Peyer's patch (tissue), 4 donors: ENCODE data around the gene GTPBP10. TPM values are rescaled to one million over a fixed set of nuclear protein-coding genes. Genes with fewer than 3 reads are reported as not detected.

Experiments
- DNase-seq, 3 donors: peaks; one replicate each; pipeline ENCODE4 v3.0.0-alpha.2; 2017 to 2019
- H3K27ac ChIP-seq, 4 donors: fragments of 200-600 bp; sonication (generic); one replicate each; pipeline ENCODE4 v1.5.1; 2016 to 2019
- H3K27me3 ChIP-seq, 2 donors: fragments of 200-600 bp; sonication (generic); one replicate each; pipeline ENCODE4 v1.5.1; 2019
- H3K36me3 ChIP-seq, 3 donors: fragments of 200-600 bp; sonication (generic); one replicate each; pipeline ENCODE4 v1.5.1; 2016 to 2019
- H3K4me1 ChIP-seq, 4 donors: fragments of 200-600 bp; sonication (generic); one replicate each; pipeline ENCODE4 v1.5.1; 2016 to 2019
- H3K4me3 ChIP-seq, 4 donors: fragments of 200-600 bp; sonication (generic); 1 replicate in 3 of 4; 2 replicates in 1 of 4; pipeline ENCODE4 v1.5.1; 2016 to 2019; ENCODE audit warnings: mild to moderate bottlenecking in 1 of 4
- H3K9me3 ChIP-seq, 4 donors: fragments of 200-600 bp; sonication (generic); one replicate each; pipeline ENCODE4 v1.5.1; 2016 to 2019; ENCODE audit warnings: mild to moderate bottlenecking in 1 of 4
- POLR2A ChIP-seq, 2 donors: fragments of 450-650 bp; IDR thresholded peaks; one replicate each; pipeline ENCODE4 v1.5.1; 2017; ENCODE audit warnings: antibody characterized with exemption in 2 of 2, mild to moderate bottlenecking in 2 of 2, moderate library complexity in 2 of 2
- total RNA-seq, 4 donors: library from RNA; depleted of rRNA; stranded (reverse); fragments of >200 nt; gene quantifications; one replicate each; pipeline ENCODE4 v1.1.0, GENCODE V29; 2016
- TF ChIP-seq, protein P1 (sequence below), 6 experiments: fragments of 450-650 bp in 4 of 6; fragments of 200-600 bp in 2 of 6; sonication (generic) in 1 of 6; IDR thresholded peaks; one replicate each; pipeline ENCODE4 v1.5.1; 2017 to 2019; ENCODE audit warnings: antibody characterized with exemption in 6 of 6, mild to moderate bottlenecking in 3 of 6, moderate library complexity in 1 of 6

GTPBP10 gene, protein sequence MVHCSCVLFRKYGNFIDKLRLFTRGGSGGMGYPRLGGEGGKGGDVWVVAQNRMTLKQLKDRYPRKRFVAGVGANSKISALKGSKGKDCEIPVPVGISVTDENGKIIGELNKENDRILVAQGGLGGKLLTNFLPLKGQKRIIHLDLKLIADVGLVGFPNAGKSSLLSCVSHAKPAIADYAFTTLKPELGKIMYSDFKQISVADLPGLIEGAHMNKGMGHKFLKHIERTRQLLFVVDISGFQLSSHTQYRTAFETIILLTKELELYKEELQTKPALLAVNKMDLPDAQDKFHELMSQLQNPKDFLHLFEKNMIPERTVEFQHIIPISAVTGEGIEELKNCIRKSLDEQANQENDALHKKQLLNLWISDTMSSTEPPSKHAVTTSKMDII
- 10 to 100 TPM; 11.6 to 24.8 (median 17.8) TPM for total RNA-seq

DNA sequence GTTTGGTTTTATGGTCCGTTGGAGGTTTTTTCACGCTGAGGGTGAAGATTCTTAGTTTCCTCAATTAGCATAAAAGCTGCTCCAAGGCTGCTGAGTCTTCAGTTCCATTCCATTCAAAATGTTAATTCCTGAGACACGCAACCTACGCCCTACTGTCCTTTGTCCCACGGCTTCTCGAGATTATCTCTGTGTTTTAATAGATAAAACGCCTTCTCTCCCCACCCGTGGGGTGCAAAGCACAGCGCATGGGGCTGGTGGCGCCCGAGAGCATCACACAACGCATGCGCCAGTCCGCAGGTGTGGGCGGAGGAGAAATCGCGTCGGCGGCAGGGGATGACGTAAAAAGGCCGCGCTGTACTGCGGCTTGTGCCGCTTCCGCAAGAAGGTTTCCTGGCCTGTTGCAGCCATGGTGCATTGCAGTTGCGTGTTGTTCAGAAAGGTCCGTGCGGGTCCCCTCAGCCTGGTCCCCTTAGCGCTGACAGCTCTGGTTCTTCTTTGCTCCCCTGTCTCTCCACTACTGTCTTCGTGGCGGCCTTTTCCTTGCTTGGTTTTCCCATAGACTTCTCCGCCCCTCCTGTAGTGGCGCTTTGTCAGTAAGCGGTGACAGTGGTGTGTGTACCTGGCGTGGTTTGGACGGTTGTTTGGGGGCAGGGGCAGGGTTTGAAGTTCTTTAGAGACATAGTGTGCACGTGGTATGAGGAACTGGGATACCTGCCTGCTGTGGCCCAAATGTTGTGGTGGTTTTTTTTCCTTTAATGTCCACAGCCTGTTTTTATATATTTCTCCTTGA is at the start of gene GTPBP10:
TSS of gene GTPBP10 (plus strand) at position 381 of the 790 bp plus-strand sequence. CDS start at position 407, 26 bp downstream.
- H3K36me3 ChIP-seq, result no peaks in the 10 kb centered on the region
- peak within 1 kb of the TSS; percentile 57 to 72 (median 72) for H3K4me3 ChIP-seq
- peak; percentile 74 to 77 for TF ChIP-seq POLR2A (IDR thresholded peaks at IDR 0.05)
- TF ChIP-seq, protein P1, sequence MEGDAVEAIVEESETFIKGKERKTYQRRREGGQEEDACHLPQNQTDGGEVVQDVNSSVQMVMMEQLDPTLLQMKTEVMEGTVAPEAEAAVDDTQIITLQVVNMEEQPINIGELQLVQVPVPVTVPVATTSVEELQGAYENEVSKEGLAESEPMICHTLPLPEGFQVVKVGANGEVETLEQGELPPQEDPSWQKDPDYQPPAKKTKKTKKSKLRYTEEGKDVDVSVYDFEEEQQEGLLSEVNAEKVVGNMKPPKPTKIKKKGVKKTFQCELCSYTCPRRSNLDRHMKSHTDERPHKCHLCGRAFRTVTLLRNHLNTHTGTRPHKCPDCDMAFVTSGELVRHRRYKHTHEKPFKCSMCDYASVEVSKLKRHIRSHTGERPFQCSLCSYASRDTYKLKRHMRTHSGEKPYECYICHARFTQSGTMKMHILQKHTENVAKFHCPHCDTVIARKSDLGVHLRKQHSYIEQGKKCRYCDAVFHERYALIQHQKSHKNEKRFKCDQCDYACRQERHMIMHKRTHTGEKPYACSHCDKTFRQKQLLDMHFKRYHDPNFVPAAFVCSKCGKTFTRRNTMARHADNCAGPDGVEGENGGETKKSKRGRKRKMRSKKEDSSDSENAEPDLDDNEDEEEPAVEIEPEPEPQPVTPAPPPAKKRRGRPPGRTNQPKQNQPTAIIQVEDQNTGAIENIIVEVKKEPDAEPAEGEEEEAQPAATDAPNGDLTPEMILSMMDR (IDR thresholded peaks at IDR 0.05), result peak; percentile 63 to 88 (median 83)
- H3K9me3 ChIP-seq, result no peaks in the 10 kb centered on the region
- H3K27me3 ChIP-seq, result no peaks in the 10 kb centered on the region
- H3K4me1 ChIP-seq, result peaks cover 0 to 9% (median 2%) of the 10 kb centered on the region in 4 donors
- DNase-seq, result peak; percentile 90 to 97 (median 96)
- peak within 1 kb of the TSS; percentile 79 to 93 (median 84) for H3K27ac ChIP-seq

DNA sequence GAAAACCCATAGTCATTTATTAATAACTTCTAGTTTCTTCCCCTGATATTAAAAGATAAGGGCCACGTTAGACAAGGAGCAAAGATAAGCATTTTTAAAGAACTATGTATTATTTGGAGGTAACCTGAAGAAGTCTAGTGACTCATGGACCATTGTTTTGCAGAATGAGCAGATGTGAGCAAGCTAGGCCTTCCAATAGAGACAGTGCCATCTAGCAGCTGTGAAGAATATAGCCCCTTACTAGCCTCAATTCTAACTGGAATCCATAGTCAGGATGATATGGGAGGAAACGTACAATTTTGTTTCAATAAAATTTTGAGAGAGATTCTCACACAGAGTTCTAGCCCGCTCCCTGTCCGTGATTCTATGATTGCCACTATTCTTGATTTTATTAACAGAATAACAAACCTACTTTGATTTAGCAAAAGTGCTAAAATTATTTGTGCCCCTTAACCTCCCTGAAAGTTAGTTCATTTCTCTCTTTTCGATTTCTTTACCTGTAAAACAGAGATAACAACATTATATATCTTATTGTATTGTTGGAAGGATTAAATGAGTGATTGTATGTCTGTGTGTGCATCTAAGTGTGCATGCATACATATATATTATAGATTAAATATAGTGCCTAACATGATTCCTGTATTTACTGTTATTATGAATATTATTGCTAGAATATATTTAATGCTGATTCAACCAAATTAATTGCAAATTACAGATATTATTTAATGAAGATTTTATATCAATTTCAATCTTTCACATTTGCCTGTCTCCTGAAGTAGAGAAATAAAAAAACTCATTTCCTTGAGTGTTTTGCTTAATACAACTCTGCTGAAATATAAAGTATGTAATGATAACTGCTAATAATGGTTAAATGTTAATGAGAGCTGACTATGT is 48.1 kb upstream of the GTPBP10 start:
- Histone ChIP-seq H3K4me1 (no peaks in the 10 kb centered on the region), H3K9me3 (no peaks in the 10 kb centered on the region), H3K36me3 (no peaks in the 10 kb centered on the region), H3K4me3 (no peak overlapping the region), H3K27me3 (no peaks in the 10 kb centered on the region), H3K27ac (no peak overlapping the region)
- DNase-seq, result no peak
- no peak for TF ChIP-seq POLR2A (IDR thresholded peaks at IDR 0.05)
- TF ChIP-seq, protein P1 (IDR thresholded peaks at IDR 0.05), result peak in 4 of 6 experiments; percentile 44 to 62 (median 50)

DNA sequence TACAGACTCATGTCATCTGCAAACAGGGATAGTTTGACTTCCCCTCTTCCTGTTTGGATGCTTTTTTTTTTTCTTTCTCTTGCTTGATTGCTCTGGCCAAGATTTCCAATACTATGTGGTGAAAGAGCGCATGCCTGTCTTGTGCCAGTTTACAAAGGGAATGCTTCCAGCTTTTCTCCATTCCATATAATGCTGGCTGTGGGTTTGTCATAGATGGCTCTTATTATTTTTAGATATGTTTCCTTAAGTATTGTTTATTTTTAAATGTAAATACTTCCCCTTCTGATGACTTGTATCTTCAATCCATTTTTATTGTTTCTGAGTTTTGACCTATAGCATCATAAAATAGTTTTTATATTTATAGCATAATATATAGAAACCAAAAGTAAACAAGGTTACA is 43.3 kb upstream of the GTPBP10 start:
- H3K4me3 ChIP-seq, result no peak overlapping the region
- no peaks in the 10 kb centered on the region for H3K9me3 ChIP-seq
- H3K27me3 ChIP-seq, result no peaks in the 10 kb centered on the region
- no peak for DNase-seq
- TF ChIP-seq POLR2A (IDR thresholded peaks at IDR 0.05), result no peak
- TF ChIP-seq, protein P1 (IDR thresholded peaks at IDR 0.05), result no peak
- H3K27ac ChIP-seq, result no peak overlapping the region
- H3K36me3 ChIP-seq, result no peaks in the 10 kb centered on the region
- no peaks in the 10 kb centered on the region for H3K4me1 ChIP-seq

DNA sequence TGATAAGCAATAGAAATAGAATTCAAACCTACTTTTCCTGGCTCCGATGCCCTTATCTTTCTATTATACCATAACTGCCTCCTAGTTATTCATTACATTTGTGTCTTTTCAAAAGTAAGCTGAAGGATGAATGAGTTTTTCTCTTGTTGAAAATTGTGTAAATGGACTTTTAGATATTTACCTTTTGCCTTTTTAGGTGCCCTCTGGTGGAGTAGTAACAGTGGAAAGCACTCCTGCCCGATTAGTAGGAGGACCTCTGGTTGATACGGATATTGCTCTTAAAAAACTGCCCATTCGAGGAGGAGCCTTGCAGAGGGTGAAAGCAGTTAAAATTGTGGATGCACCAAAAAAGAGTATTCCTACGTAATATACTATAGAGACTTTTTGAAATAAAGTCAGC is 36.6 kb upstream of the GTPBP10 start:
- no peak overlapping the region for H3K4me3 ChIP-seq
- TF ChIP-seq, protein P1 (IDR thresholded peaks at IDR 0.05), result no peak
- TF ChIP-seq POLR2A (IDR thresholded peaks at IDR 0.05), result no peak
- H3K9me3 ChIP-seq, result no peaks in the 10 kb centered on the region
- H3K36me3 ChIP-seq, result no peaks in the 10 kb centered on the region
- DNase-seq, result no peak
- H3K4me1 ChIP-seq, result no peaks in the 10 kb centered on the region
- H3K27ac ChIP-seq, result no peak overlapping the region
- no peaks in the 10 kb centered on the region for H3K27me3 ChIP-seq

DNA sequence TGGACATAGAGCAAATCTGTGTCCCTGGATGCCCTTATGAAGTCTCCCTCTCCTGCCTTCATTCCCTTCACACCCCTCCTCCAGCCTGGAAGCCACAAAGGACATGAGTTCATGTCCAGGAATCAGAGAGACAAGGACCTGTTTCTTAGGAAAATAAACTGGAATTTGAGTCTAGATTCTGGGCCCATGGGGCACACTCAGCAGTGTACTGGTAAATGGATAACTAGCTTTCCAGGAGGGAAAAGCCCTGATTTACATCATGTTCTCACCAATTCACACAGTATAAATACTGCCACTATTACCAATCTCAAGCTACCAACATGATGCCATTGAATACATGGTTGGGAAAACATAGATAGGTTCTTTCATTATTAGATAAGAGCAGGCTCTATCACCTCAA is 35.3 kb upstream of the GTPBP10 start:
- H3K27ac ChIP-seq, result no peak overlapping the region
- H3K9me3 ChIP-seq, result no peaks in the 10 kb centered on the region
- H3K4me1 ChIP-seq, result no peaks in the 10 kb centered on the region
- no peaks in the 10 kb centered on the region for H3K27me3 ChIP-seq
- H3K4me3 ChIP-seq, result no peak overlapping the region
- no peak for TF ChIP-seq POLR2A (IDR thresholded peaks at IDR 0.05)
- TF ChIP-seq, protein P1 (IDR thresholded peaks at IDR 0.05), result no peak
- DNase-seq, result no peak
- H3K36me3 ChIP-seq, result no peaks in the 10 kb centered on the region
